HG03520 (cell line): ENCODE measurements around the gene CHM.
A peak's percentile ranks its signal among the peaks of the same experiment; 100 is the strongest.
"Not testable (repeated sequence)": the region's sequence is repeated elsewhere in the genome, so short reads cannot be mapped to it uniquely, and the experiment has no call there.

ENCODE experiments used
- ATAC-seq: cut with Tn5 transposase; IDR thresholded peaks from one replicate; pipeline ENCODE4 v1.9.1; 2021; ENCODE audit warnings: mild to moderate bottlenecking, moderate library complexity; ENCODE audit not compliant: unreplicated experiment

The CHM gene

GRCh38 chrX:86047174-86047935 lies at the start of gene CHM:
Gene CHM (minus strand): TSS chrX:86047558. CDS start chrX:86047532, 26 bp downstream.
- peak; percentile 98 for ATAC-seq

- no peak for ATAC-seq
Measured at GRCh38 chrX:86078650-86079049, 31.3 kb upstream of the CHM start.

GRCh38 chrX:86066998-86067397 lies 19.6 kb upstream of the CHM start:
- no peak for ATAC-seq

GRCh38 chrX:86061407-86061806 lies 14.0 kb upstream of the CHM start:
- no peak for ATAC-seq

- ATAC-seq, result no peak
Measured at GRCh38 chrX:86051741-86052140, 4.4 kb upstream of the CHM start.

GRCh38 chrX:86047936-86048280 lies 550 bp upstream of the CHM start:
- ATAC-seq, result no peak

- no peak for ATAC-seq
Measured at GRCh38 chrX:86044216-86044615, 3.1 kb downstream of the CHM start.

- no peak for ATAC-seq
Measured at GRCh38 chrX:86039625-86040568, 7.5 kb downstream of the CHM start.

GRCh38 chrX:86033385-86033784 lies 14.0 kb downstream of the CHM start:
- ATAC-seq, result no peak

- ATAC-seq, result no peak
Measured at GRCh38 chrX:86028681-86029080, 18.7 kb downstream of the CHM start.

- no peak for ATAC-seq
Measured at GRCh38 chrX:86023811-86024210, 23.5 kb downstream of the CHM start.

- ATAC-seq, result no peak
Measured at GRCh38 chrX:86021652-86022289, 25.6 kb downstream of the CHM start.

GRCh38 chrX:86016139-86016538 lies 31.2 kb downstream of the CHM start:
- ATAC-seq, result no peak

- not testable (repeated sequence) for ATAC-seq
Measured at GRCh38 chrX:86014959-86015358, 32.4 kb downstream of the CHM start.

GRCh38 chrX:86014421-86014820 lies 32.9 kb downstream of the CHM start:
- no peak for ATAC-seq

- no peak for ATAC-seq
Measured at GRCh38 chrX:86013792-86014191, 33.6 kb downstream of the CHM start.

- ATAC-seq, result no peak
Measured at GRCh38 chrX:86012188-86012587, 35.2 kb downstream of the CHM start.

GRCh38 chrX:86009803-86010202 lies 37.6 kb downstream of the CHM start:
- not testable (repeated sequence) for ATAC-seq

GRCh38 chrX:86007891-86008290 lies 39.5 kb downstream of the CHM start:
- not testable (repeated sequence) for ATAC-seq

- ATAC-seq, result no peak
Measured at GRCh38 chrX:86002076-86002896, 45.1 kb downstream of the CHM start.

GRCh38 chrX:85998954-85999353 lies 48.4 kb downstream of the CHM start:
- no peak for ATAC-seq
